ENCODE measurements around the gene SH3PXD2B. TPM values are rescaled to one million over a fixed set of nuclear protein-coding genes. Genes with fewer than 3 reads are reported as not detected.

The SH3PXD2B gene
- total and polyA plus RNA-seq, 2 donors (not counting 1 experiment from before 2014, with no cell fraction given), result 12.6 to 21.1 TPM

- H3K4me1 ChIP-seq (ENCODE audit: control insufficient read depth, extremely low read depth, insufficient read depth, low read length), result peaks cover 13% of the 10 kb centered on the region
- no peaks in the 10 kb centered on the region for H4K20me1 ChIP-seq (ENCODE audit: control insufficient read depth, extremely low read depth, insufficient read depth, low read length)
- no peak overlapping the region for H3K9ac ChIP-seq (ENCODE audit: insufficient read depth, low read length)
- no peak overlapping the region for H3K4me3 ChIP-seq (replicated peaks in 1 of 4; ENCODE audit: control extremely low read depth in 1 of 4, insufficient read depth in 1 of 4, low read depth in 3 of 4, low read length in 4 of 4)
- no peaks in the 10 kb centered on the region for H3K36me3 ChIP-seq (ENCODE audit: control insufficient read depth, insufficient read depth, low read length)
- no peak overlapping the region for H3K27ac ChIP-seq (ENCODE audit: insufficient read depth, low read length)
- H2AFZ ChIP-seq (ENCODE audit: low read length), result no peak overlapping the region
- no peaks in the 10 kb centered on the region for H3K27me3 ChIP-seq (ENCODE audit: control insufficient read depth, insufficient read depth, low read length)
- peaks cover 12% of the 10 kb centered on the region for H3K79me2 ChIP-seq (ENCODE audit: control insufficient read depth, insufficient read depth, low read length)
- TF ChIP-seq EZH2 (IDR thresholded peaks at IDR 0.05; ENCODE audit: low read length, missing control alignments), result no peak
- TF ChIP-seq CTCF (conservative IDR thresholded peaks at IDR 0.05 in 1 of 2, IDR thresholded peaks at IDR 0.05 in 1 of 2; ENCODE audit: low read depth in 1 of 2, low read length in 2 of 2), result no peak
- H3K9me3 ChIP-seq (ENCODE audit: control insufficient read depth, insufficient read depth, low read depth, low read length), result no peaks in the 10 kb centered on the region
- no peak overlapping the region for H3K4me2 ChIP-seq (ENCODE audit: extremely low read depth, insufficient read depth, low read length)
- peak in 1 of 2 donors; percentile 55 for DNase-seq (ENCODE audit: low read depth in 2 of 2)
These were observed 11.7 kb downstream of the SH3PXD2B start for GRCh38 chr5:172442592-172442991.

DNA sequence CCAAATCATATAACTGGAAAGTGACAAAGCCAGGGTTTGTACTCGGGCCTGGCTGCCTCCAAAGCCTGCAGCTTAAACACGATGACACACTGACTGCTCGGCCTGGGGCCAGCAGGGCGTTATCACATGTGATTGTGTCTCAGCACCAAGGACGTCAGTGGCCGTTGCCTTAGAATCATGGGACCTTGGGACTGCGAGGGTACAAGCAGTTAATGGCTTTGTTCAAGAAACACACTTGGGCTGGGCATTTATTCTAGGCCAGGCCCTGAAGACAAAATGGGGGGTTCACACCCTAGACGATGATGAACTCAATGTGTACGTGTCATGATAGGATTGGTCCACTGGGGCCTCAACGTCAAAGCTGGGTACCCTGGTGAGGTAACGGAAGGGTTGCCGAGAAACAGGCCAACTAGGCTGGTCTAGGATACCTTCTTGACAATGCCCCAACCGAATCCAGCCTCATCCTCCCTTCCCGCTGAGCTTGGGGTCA lies 13.0 kb downstream of the SH3PXD2B start:
- Histone ChIP-seq H3K4me1 (ENCODE audit: control insufficient read depth, extremely low read depth, insufficient read depth, low read length) (peaks cover 12% of the 10 kb centered on the region), H3K79me2 (ENCODE audit: control insufficient read depth, insufficient read depth, low read length) (peaks cover 7% of the 10 kb centered on the region), H3K9me3 (ENCODE audit: control insufficient read depth, insufficient read depth, low read depth, low read length) (no peaks in the 10 kb centered on the region), H4K20me1 (ENCODE audit: control insufficient read depth, extremely low read depth, insufficient read depth, low read length) (no peaks in the 10 kb centered on the region), H3K27me3 (ENCODE audit: control insufficient read depth, insufficient read depth, low read length) (no peaks in the 10 kb centered on the region), H3K9ac (ENCODE audit: insufficient read depth, low read length) (no peak overlapping the region), H3K4me3 (replicated peaks in 1 of 4; ENCODE audit: control extremely low read depth in 1 of 4, insufficient read depth in 1 of 4, low read depth in 3 of 4, low read length in 4 of 4) (no peak overlapping the region), H2AFZ (ENCODE audit: low read length) (no peak overlapping the region), H3K4me2 (ENCODE audit: extremely low read depth, insufficient read depth, low read length) (no peak overlapping the region), H3K36me3 (ENCODE audit: control insufficient read depth, insufficient read depth, low read length) (no peaks in the 10 kb centered on the region), H3K27ac (ENCODE audit: insufficient read depth, low read length) (no peak overlapping the region)
- DNase-seq (ENCODE audit: low read depth in 2 of 2), result no peak
- no peak for TF ChIP-seq CTCF (conservative IDR thresholded peaks at IDR 0.05 in 1 of 2, IDR thresholded peaks at IDR 0.05 in 1 of 2; ENCODE audit: low read depth in 1 of 2, low read length in 2 of 2)
- no peak for TF ChIP-seq EZH2 (IDR thresholded peaks at IDR 0.05; ENCODE audit: low read length, missing control alignments)

- H3K36me3 ChIP-seq (ENCODE audit: control insufficient read depth, insufficient read depth, low read length), result no peaks in the 10 kb centered on the region
- H3K27me3 ChIP-seq (ENCODE audit: control insufficient read depth, insufficient read depth, low read length), result no peaks in the 10 kb centered on the region
- H4K20me1 ChIP-seq (ENCODE audit: control insufficient read depth, extremely low read depth, insufficient read depth, low read length), result no peaks in the 10 kb centered on the region
- H2AFZ ChIP-seq (ENCODE audit: low read length), result no peak overlapping the region
- peaks cover 7% of the 10 kb centered on the region for H3K79me2 ChIP-seq (ENCODE audit: control insufficient read depth, insufficient read depth, low read length)
- H3K4me2 ChIP-seq (ENCODE audit: extremely low read depth, insufficient read depth, low read length), result no peak overlapping the region
- no peak for TF ChIP-seq CTCF (conservative IDR thresholded peaks at IDR 0.05 in 1 of 2, IDR thresholded peaks at IDR 0.05 in 1 of 2; ENCODE audit: low read depth in 1 of 2, low read length in 2 of 2)
- no peak for TF ChIP-seq EZH2 (IDR thresholded peaks at IDR 0.05; ENCODE audit: low read length, missing control alignments)
- H3K4me3 ChIP-seq (replicated peaks in 1 of 4; ENCODE audit: control extremely low read depth in 1 of 4, insufficient read depth in 1 of 4, low read depth in 3 of 4, low read length in 4 of 4), result no peak overlapping the region
- no peak for DNase-seq (ENCODE audit: low read depth in 2 of 2)
- no peak overlapping the region for H3K27ac ChIP-seq (ENCODE audit: insufficient read depth, low read length)
- no peak overlapping the region for H3K9ac ChIP-seq (ENCODE audit: insufficient read depth, low read length)
- H3K4me1 ChIP-seq (ENCODE audit: control insufficient read depth, extremely low read depth, insufficient read depth, low read length), result peaks cover 12% of the 10 kb centered on the region
- no peaks in the 10 kb centered on the region for H3K9me3 ChIP-seq (ENCODE audit: control insufficient read depth, insufficient read depth, low read depth, low read length)
These were observed 13.8 kb downstream of the SH3PXD2B start for GRCh38 chr5:172440486-172440885.
